CD4-positive, alpha-beta T cell treated with Interleukin-1 beta for 1 hour (primary cell): ENCODE data around the gene TRNP1.
A peak's percentile ranks its signal among the peaks of the same experiment; 100 is the strongest.
"Not testable (repeated sequence)": the region's sequence is repeated elsewhere in the genome, so short reads cannot be mapped to it uniquely, and the experiment has no call there.

Source experiments
- DNase-seq, 2 donors: peaks; one replicate each; pipeline ENCODE4 v3.0.0-alpha.2; 2020 to 2022

TRNP1 gene, protein sequence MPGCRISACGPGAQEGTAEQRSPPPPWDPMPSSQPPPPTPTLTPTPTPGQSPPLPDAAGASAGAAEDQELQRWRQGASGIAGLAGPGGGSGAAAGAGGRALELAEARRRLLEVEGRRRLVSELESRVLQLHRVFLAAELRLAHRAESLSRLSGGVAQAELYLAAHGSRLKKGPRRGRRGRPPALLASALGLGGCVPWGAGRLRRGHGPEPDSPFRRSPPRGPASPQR

GRCh38 chr1:26993237-26994019 lies at the start of gene TRNP1:
Gene TRNP1 (plus strand): TSS chr1:26993692. CDS start chr1:26993787, 95 bp downstream.
- peak; percentile 75 to 77 for DNase-seq

- no peak for DNase-seq
Observed at GRCh38 chr1:26945138-26945537, 48.4 kb upstream of the TRNP1 start.

DNA sequence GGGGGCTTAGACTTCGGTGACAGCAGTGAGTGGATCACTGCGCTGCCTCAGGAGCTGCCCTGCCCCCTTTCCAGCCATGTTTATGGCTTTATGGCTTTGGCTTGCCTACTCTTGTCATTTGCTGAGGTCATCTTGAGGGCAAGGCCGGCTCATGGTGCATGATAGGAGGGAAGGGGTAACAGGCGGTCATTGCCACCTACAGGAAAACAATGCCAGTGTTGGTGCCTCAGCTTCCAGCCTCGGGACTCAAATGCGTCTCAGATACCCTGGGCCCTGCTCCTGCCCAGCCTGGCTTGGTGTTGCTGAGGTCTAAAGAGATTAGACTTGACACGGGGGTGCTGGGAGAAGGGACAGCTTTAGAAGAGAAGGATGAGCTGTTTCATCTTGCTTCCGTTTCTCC lies 47.8 kb upstream of the TRNP1 start:
- DNase-seq: no peak

DNA sequence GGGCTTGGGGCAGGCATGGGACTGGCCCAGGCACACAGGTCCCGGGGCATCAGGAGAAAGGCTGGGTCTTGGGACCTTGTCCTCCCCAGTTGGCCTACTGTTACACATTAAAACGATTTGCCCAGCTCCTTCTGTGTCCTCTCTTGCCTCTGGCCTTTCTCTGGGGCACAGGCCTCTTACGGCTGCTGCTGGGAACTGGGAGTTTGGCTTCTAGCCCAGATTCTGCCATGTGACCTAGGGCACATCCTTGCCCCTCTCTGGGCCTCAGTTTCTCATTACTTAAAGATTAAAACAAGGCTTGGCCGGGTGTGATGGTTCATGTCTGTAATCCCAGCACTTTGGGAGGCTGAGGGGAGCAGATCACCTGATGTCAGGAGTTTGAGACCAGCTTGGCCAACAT lies 47.2 kb upstream of the TRNP1 start:
- no peak for DNase-seq

GRCh38 chr1:26948725-26949057 lies 44.8 kb upstream of the TRNP1 start:
- not testable (repeated sequence) for DNase-seq

- no peak for DNase-seq
Observed at GRCh38 chr1:26949266-26949925, 44.1 kb upstream of the TRNP1 start.

GRCh38 chr1:26949926-26950319 lies 43.6 kb upstream of the TRNP1 start:
- DNase-seq: no peak

GRCh38 chr1:26950602-26951001 lies 42.9 kb upstream of the TRNP1 start:
- DNase-seq: no peak

- DNase-seq: no peak
Observed at GRCh38 chr1:26951216-26951615, 42.3 kb upstream of the TRNP1 start.

DNA sequence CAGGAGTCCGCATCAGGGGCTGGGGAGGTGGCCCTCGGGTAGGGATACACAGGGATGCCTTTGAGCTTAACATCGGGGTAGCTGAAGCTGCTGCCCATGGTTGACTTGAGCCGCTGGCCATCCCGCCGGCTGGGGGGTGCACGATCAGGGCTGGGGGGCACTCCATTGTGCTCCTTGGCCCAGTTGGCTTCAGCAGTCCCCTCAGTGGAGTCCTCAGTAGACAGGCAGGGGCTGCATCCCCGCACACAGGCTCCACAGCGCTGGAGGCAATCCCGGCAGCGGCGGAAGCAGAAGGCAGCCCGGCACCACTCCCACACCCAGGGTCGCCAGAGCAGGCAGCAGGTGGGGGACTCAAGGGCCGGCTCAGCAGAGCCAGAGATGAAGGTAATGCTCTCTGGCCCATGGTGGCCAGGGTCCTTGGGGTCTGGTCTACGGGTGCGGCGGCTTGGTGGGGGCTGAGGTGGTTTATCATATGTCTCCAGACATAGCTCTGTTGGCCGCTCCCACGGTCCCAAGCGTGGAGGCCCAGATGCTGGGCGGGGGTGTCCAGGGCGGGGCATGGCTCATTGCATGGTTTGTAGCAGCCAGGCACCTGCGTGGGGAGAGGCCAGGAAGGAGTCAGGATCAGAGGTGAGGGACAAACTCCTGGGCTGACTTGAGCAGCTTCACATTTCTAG lies 41.5 kb upstream of the TRNP1 start:
- DNase-seq: no peak

DNA sequence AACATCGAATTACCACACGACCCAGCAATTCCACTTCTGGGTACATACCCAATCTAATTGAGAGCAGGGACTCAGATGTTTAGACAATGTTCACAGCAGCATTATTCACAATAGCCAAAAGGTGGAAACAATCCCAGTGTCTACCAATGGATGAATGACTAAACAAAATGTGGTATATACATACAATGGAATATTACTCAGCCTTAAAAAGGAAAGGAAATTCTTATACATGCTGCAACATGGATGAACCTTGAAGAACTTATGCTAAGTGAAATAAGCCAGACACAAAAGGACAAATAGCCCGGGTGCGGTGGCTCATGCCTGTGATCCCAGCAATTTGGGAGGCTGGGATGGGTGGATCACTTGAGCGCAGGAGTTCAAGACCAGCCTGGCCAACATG lies 40.1 kb upstream of the TRNP1 start:
- DNase-seq: no peak

DNA sequence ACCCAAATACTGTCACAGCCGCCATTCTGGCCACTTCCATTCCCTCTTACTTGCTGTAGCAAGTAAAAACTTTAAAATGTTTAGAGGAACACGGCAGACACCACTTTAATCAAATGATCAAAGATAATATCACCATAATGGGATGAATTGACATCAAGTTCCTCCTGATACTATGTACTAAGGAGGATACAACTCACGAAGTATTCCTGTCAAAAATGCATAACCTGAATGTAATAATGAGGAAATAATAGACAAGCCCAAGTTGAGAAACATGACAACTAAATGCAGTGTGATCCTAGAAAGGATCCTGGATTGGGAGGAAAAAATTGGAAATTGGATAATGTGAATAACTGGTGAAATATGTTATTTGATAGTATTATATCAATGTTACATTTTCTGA lies 37.2 kb upstream of the TRNP1 start:
- DNase-seq: no peak

DNA sequence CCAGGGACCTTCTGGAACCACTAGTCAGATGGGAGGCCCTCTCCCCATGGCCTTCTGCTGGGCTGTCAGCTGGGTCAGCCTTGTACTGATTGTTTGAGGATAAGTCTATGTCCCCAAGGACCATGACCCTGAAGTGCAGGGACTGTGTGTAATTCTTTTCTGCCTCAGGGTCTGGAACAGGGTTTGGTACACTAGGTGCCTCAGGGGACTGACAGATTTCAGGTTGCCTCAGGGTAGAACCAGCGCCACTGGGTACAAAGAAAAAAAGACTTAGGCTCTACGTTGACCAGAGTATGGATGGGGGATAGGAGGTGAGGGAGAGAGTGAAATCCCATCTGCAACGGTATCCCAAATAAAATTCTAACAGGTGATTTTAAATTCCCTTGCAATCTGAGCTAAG lies 36.2 kb upstream of the TRNP1 start:
- no peak for DNase-seq

- DNase-seq: no peak
Observed at GRCh38 chr1:26959270-26959669, 34.2 kb upstream of the TRNP1 start.

- peak; percentile 66 to 67 for DNase-seq
Observed at GRCh38 chr1:26959722-26960624, 33.5 kb upstream of the TRNP1 start, which contains the start of gene KDF1. Gene KDF1 (minus strand): TSS chr1:26960468. CDS start chr1:26952380, 8,088 bp downstream.

GRCh38 chr1:26960625-26960966 lies 32.9 kb upstream of the TRNP1 start:
- no peak for DNase-seq

DNA sequence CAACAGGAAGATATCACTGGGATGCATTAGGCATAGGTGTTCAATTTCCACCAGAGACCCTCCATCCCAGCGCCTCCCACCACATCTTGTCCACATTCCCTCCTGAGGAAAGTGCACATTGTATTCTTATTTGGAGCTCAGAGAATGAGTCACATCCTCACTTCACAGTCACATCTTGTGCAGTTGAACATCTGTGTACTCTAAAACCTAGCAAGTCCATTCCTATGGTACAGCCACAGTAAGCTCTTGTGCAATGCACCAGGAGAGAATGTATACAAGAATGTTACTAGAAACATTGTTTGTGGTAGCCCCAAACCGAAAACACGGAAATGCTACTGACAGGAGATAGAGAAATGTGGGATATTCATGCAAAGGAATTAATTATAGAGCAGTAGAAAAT lies 31.7 kb upstream of the TRNP1 start:
- DNase-seq: no peak

GRCh38 chr1:26965213-26965612 lies 28.3 kb upstream of the TRNP1 start:
- no peak for DNase-seq

DNA sequence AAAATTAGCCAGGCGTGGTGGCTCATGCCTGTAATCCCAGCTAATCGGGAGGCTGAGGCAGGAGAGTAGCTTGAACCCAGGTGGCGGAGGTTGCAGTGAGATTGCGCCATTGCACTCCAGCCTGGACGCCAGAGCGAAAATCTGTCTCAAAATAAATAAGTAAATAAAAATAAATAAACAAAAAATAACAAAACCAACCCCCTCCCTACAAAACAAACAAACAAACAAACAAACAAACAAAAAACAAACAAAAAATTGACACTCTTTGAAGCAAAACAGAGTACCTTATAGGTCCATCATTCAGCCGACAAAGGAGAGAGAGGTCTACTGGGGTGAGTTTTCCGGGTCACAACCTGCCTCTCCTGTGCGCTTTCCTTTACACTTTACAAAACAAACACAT lies 27.9 kb upstream of the TRNP1 start:
- no peak for DNase-seq

DNA sequence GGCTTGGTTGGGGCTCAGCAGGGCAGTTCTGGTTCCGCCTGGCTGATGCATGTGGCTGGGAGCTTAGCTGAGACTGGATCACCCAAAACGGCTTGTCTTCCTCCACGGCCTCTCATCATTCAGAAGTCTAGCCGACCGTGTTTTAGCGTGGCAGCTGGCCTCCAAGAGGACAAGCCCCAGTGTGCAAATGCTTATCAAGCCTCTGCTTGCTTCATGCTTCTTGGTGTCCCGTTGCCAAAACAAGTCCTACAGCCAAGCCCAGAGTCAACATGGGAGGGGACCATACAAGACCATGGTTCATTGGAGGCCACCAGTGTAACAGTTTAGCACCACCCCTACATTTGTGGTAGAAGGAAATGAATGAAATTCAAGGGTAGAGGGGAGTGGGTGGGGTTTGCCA lies 22.7 kb upstream of the TRNP1 start:
- DNase-seq: no peak

DNA sequence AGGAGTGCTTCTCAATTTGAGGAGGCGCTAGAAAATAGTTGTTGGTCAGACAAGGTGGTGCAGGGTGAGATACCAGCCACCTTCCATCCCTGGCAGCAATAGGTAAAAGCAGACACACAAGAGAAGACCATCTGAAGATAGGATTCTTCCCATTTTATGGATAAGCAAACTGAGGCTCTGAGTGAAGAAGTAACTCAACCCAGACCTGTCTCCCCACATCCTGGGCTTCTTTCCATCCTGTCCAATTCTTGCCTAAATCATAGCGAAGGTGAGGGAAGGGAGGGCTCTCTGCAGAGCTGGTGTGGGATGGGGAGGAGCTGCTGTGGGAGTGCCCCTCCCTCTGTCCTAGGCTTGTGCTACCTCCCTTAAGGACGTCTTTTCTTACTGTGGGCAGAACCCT lies 21.9 kb upstream of the TRNP1 start:
- DNase-seq: no peak

- no peak for DNase-seq
Observed at GRCh38 chr1:26972390-26972789, 21.1 kb upstream of the TRNP1 start.

DNA sequence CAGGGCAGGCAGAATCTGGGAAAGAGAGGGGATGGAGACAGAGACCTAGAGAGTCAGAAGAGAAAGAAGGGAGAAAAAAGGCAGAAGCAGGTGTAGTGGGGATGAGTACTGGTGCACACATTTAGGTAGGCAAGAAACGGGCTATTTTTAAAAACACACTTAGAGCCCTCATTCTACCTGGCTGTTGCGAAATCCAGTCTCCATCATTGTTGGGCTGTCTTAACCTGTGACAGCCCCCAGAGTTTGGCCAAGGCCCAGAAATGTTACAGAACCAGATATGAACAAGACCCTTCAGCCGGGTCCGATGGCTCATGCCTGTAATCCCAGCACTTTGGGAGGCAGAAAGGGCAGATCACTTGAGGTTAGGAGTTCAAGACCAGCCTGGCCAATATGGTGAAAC lies 20.7 kb upstream of the TRNP1 start:
- DNase-seq: no peak
